HL-60 (cell line): ENCODE data around the gene FHAD1.

Experiments used
- SPI1 ChIP-seq: IDR thresholded peaks from 2 replicates; pipeline ENCODE4 v1.6.1; 2012; ENCODE audit warnings: low read depth, mild to moderate bottlenecking, borderline replicate concordance
- TF ChIP-seq, protein P1 (sequence below): IDR thresholded peaks from one replicate; pipeline ENCODE4 v1.5.1; 2011; ENCODE audit warnings: low read length, control low read depth, inconsistent platforms; ENCODE audit not compliant: insufficient read depth

DNA sequence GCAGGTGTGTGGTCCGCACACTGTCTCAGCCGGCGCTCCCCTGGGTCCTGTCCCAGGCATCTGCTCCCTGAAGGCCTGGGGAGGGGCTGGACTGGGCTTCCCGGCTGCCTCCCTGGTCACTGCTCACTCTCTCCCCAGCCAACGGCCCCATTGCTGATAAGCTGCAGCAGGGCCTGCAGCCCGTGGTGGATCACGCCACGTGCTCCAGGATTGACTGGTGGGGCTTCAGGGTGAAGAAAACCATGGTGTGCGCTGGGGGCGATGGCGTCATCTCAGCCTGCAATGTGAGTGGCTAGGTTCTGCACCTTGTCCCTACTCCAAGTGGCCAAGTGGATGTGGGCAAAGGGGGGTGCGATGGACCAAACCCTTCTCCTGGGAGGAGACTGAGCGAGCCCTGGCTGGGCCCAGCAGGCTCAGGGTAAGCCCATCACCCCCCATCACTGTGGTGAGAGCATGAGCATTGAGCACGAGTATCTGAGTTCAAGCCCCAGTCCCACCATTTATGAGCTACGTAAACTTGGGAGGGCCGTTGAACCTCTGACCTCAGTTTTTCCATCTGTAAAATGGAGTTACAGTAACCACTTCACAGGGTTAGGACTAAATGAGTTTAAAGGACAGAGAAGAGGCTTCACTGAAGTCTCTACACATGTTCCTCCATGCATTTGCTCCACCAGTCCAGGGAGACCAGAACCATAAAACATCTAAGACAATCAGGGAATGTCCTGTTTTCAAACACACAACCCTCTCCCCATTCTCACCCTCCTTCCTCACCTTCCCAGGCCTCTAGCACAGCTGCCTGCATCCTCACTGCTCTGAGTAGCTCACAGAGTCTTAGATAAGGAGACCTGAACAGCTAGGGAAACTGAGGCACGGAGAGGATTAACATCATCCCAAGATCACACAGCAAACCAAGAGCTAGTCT, 197.7 kb downstream of the FHAD1 start:
- TF ChIP-seq, protein P1, sequence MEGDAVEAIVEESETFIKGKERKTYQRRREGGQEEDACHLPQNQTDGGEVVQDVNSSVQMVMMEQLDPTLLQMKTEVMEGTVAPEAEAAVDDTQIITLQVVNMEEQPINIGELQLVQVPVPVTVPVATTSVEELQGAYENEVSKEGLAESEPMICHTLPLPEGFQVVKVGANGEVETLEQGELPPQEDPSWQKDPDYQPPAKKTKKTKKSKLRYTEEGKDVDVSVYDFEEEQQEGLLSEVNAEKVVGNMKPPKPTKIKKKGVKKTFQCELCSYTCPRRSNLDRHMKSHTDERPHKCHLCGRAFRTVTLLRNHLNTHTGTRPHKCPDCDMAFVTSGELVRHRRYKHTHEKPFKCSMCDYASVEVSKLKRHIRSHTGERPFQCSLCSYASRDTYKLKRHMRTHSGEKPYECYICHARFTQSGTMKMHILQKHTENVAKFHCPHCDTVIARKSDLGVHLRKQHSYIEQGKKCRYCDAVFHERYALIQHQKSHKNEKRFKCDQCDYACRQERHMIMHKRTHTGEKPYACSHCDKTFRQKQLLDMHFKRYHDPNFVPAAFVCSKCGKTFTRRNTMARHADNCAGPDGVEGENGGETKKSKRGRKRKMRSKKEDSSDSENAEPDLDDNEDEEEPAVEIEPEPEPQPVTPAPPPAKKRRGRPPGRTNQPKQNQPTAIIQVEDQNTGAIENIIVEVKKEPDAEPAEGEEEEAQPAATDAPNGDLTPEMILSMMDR = no peak
- TF ChIP-seq SPI1 = no peak
